ENCODE data around the gene ZC3H18. TPM values are rescaled to one million over a fixed set of nuclear protein-coding genes. Genes with fewer than 3 reads are reported as not detected.

The ZC3H18 gene
- total and polyA plus RNA-seq, 10 of the 15 experiments (the other 5 are each of a cell fraction or from before 2014, with no cell fraction given): 1.0 to 58.3 (median 22.4) TPM

DNA sequence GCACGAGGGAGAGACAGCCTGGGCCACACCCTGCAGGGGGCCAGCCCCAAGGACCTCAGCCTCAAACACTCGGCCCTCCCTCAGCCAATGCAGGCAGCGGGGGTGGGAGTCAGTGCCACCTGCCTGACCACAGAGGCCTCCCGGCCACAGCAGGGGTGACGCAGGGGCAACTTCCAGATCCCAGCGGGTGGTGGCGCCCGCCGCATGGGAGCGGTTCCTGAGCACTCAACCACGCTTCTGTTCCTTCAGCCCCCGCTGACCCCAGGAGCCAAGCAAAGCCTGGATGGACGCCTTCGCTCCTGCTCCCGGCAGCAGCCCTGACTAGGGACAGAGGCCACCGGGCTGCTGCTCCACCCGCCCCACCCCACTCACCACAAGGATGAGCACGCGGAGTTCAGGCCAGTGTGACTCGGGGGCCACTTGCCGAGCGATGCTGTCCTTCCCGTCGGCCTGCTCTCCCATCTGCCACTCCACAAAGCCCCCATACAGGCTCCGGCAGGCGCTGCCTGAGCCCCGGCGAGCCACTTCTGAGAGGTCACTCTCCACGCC lies 85.6 kb downstream of the ZC3H18 start:
- no TSS peak for BruUV-seq (replicated peaks)

More for the DNA sequence above, 85.6 kb downstream of the ZC3H18 start:
- in situ Hi-C loops (cut with MboI): no loop called here
- Histone ChIP-seq H3K4me1 (ENCODE audit: control insufficient read depth, insufficient read depth, low read length) (peaks cover 11% of the 10 kb centered on the region), H3K4me2 (ENCODE audit: control insufficient read depth, insufficient read depth) (no peak overlapping the region), H2AFZ (ENCODE audit: control insufficient read depth, low read depth, low read length) (no peak overlapping the region), H3K36me3 (ENCODE audit: control insufficient read depth in 2 of 2, insufficient read depth in 2 of 2, low read length in 1 of 2) (peaks cover 6 to 19% of the 10 kb centered on the region in 2 experiments), H3K79me2 (ENCODE audit: control insufficient read depth, insufficient read depth, low read length) (peaks cover 21% of the 10 kb centered on the region), H3K4me3 (no peak overlapping the region), H3K27me3 (replicated peaks in 1 of 2; ENCODE audit: control insufficient read depth in 2 of 2, insufficient read depth in 2 of 2, low read length in 1 of 2) (no peaks in the 10 kb centered on the region), H3K9ac (ENCODE audit: control insufficient read depth, insufficient read depth, low read length) (no peak overlapping the region), H4K20me1 (ENCODE audit: control insufficient read depth, insufficient read depth) (no peaks in the 10 kb centered on the region), H3K9me3 (replicated peaks; ENCODE audit: control insufficient read depth, insufficient read depth, low read length) (no peaks in the 10 kb centered on the region), H3K27ac (ENCODE audit: control insufficient read depth, insufficient read depth) (no peak overlapping the region)
- WGBS (ENCODE audit: insufficient coverage, insufficient replicate concordance, low lambda C conversion rate, missing lambda C conversion rate): 97% methylated on average over 28 of the region's 29 CpGs
- POLR2A ChIA-PET: no interaction called here
- RAD21 ChIA-PET (ENCODE audit: unreplicated experiment): no interaction called here
- DNase-seq (ENCODE audit: low read depth, low spot score): no peak
- ATAC-seq: no peak
- SMC1A ChIA-PET (ENCODE audit: uncharacterized antibody, unreplicated experiment): no interaction called here
- TF ChIP-seq CBX3 (IDR thresholded peaks at IDR 0.05; ENCODE audit: borderline replicate concordance, low read depth) (no peak), POU2F2 (IDR thresholded peaks at IDR 0.05; ENCODE audit: borderline replicate concordance, low read depth, low read length) (no peak), MYB (IDR thresholded peaks at IDR 0.05; ENCODE audit: borderline replicate concordance, low read depth, low read length) (no peak), MEF2A (IDR thresholded peaks at IDR 0.05; ENCODE audit: insufficient read depth, low read depth, low read length) (no peak), RB1 (IDR thresholded peaks at IDR 0.05; ENCODE audit: borderline replicate concordance) (no peak), ZNF384 (IDR thresholded peaks at IDR 0.05; ENCODE audit: borderline replicate concordance, low read depth, low read length) (no peak), FOXM1 (IDR thresholded peaks at IDR 0.05; ENCODE audit: low read depth, low read length) (no peak), RAD21 (IDR thresholded peaks at IDR 0.05; ENCODE audit: insufficient read depth, low read depth, low read length) (no peak), SIX5 (IDR thresholded peaks at IDR 0.05; ENCODE audit: low read depth, low read length, severe bottlenecking) (no peak), EGR1 (IDR thresholded peaks at IDR 0.05; ENCODE audit: borderline replicate concordance in 1 of 2, low read depth in 2 of 2, low read length in 2 of 2) (no peak), ESRRA (IDR thresholded peaks at IDR 0.05; ENCODE audit: low read length) (no peak), ATF7 (IDR thresholded peaks at IDR 0.05; ENCODE audit: low read depth) (no peak), CHD2 (IDR thresholded peaks at IDR 0.05; ENCODE audit: borderline replicate concordance, low read depth, low read length) (no peak), GATAD2B (conservative IDR thresholded peaks at IDR 0.05; ENCODE audit: low read depth) (no peak), TARDBP (IDR thresholded peaks at IDR 0.05; ENCODE audit: borderline replicate concordance) (no peak)
- TF ChIP-seq, protein P1, sequence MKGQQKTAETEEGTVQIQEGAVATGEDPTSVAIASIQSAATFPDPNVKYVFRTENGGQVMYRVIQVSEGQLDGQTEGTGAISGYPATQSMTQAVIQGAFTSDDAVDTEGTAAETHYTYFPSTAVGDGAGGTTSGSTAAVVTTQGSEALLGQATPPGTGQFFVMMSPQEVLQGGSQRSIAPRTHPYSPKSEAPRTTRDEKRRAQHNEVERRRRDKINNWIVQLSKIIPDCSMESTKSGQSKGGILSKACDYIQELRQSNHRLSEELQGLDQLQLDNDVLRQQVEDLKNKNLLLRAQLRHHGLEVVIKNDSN (IDR thresholded peaks at IDR 0.05; ENCODE audit: borderline replicate concordance, extremely low read length, insufficient read depth, low read depth, low read length): no peak
- TF ChIP-seq, protein P2, sequence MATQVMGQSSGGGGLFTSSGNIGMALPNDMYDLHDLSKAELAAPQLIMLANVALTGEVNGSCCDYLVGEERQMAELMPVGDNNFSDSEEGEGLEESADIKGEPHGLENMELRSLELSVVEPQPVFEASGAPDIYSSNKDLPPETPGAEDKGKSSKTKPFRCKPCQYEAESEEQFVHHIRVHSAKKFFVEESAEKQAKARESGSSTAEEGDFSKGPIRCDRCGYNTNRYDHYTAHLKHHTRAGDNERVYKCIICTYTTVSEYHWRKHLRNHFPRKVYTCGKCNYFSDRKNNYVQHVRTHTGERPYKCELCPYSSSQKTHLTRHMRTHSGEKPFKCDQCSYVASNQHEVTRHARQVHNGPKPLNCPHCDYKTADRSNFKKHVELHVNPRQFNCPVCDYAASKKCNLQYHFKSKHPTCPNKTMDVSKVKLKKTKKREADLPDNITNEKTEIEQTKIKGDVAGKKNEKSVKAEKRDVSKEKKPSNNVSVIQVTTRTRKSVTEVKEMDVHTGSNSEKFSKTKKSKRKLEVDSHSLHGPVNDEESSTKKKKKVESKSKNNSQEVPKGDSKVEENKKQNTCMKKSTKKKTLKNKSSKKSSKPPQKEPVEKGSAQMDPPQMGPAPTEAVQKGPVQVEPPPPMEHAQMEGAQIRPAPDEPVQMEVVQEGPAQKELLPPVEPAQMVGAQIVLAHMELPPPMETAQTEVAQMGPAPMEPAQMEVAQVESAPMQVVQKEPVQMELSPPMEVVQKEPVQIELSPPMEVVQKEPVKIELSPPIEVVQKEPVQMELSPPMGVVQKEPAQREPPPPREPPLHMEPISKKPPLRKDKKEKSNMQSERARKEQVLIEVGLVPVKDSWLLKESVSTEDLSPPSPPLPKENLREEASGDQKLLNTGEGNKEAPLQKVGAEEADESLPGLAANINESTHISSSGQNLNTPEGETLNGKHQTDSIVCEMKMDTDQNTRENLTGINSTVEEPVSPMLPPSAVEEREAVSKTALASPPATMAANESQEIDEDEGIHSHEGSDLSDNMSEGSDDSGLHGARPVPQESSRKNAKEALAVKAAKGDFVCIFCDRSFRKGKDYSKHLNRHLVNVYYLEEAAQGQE (IDR thresholded peaks at IDR 0.05; ENCODE audit: low read depth, low read length): no peak
- TF ChIP-seq, protein P3, sequence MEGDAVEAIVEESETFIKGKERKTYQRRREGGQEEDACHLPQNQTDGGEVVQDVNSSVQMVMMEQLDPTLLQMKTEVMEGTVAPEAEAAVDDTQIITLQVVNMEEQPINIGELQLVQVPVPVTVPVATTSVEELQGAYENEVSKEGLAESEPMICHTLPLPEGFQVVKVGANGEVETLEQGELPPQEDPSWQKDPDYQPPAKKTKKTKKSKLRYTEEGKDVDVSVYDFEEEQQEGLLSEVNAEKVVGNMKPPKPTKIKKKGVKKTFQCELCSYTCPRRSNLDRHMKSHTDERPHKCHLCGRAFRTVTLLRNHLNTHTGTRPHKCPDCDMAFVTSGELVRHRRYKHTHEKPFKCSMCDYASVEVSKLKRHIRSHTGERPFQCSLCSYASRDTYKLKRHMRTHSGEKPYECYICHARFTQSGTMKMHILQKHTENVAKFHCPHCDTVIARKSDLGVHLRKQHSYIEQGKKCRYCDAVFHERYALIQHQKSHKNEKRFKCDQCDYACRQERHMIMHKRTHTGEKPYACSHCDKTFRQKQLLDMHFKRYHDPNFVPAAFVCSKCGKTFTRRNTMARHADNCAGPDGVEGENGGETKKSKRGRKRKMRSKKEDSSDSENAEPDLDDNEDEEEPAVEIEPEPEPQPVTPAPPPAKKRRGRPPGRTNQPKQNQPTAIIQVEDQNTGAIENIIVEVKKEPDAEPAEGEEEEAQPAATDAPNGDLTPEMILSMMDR (IDR thresholded peaks at IDR 0.05 in 2 of 3, conservative IDR thresholded peaks at IDR 0.05 in 1 of 3; ENCODE audit: control insufficient read depth in 2 of 3, extremely low read depth in 1 of 3, insufficient read depth in 1 of 3, low read depth in 3 of 3, low read length in 3 of 3): no peak
- no peak for FAIRE-seq
- CTCF ChIA-PET: no interaction called here
- intact Hi-C loops (cut with micrococcal nuclease; ENCODE audit: unreplicated experiment): no loop called here

All from GM12878 (cell line).